Gastrocnemius medialis (tissue), 4 donors: ENCODE measurements around the gene UNC13B.

ENCODE experiments used
- CTCF ChIP-seq, 5 experiments: fragments of 450-650 bp in 3 of 5; fragments of 200-600 bp in 2 of 5; sonication (generic) in 2 of 5; IDR thresholded peaks in 4 of 5; conservative IDR thresholded peaks in 1 of 5; 1 replicate in 4 of 5; 2 replicates in 1 of 5; pipeline ENCODE4 v1.5.1; 2016 to 2019; ENCODE audit warnings: antibody characterized with exemption in 5 of 5, mild to moderate bottlenecking in 3 of 5, moderate library complexity in 3 of 5
- POLR2A ChIP-seq, 2 donors: fragments of 450-650 bp; IDR thresholded peaks; one replicate each; pipeline ENCODE4 v1.6.1; 2017; ENCODE audit warnings: antibody characterized with exemption in 2 of 2, mild to moderate bottlenecking in 2 of 2, moderate library complexity in 2 of 2

GRCh38 chr9:35338086-35338485 is 176.3 kb downstream of the UNC13B start:
- no peak for TF ChIP-seq CTCF (IDR thresholded peaks at IDR 0.05 in 4 of 5, conservative IDR thresholded peaks at IDR 0.05 in 1 of 5)
- TF ChIP-seq POLR2A (IDR thresholded peaks at IDR 0.05): no peak
